Stimulated activated CD8-positive, alpha-beta memory T cell treated with anti-CD3 and anti-CD28 coated beads, Interleukin-4, amount 100 ng/mL, for 1 hour (primary cell): ENCODE data around the gene CES1.
"Not testable (repeated sequence)": the region's sequence is repeated elsewhere in the genome, so short reads cannot be mapped to it uniquely, and the experiment has no call there.

Source experiments
- DNase-seq, 2 donors: peaks; one replicate each; pipeline ENCODE4 v3.0.0-alpha.2; 2020; ENCODE audit warnings: low read depth in 2 of 2, low spot score in 1 of 2

CES1 gene

DNA sequence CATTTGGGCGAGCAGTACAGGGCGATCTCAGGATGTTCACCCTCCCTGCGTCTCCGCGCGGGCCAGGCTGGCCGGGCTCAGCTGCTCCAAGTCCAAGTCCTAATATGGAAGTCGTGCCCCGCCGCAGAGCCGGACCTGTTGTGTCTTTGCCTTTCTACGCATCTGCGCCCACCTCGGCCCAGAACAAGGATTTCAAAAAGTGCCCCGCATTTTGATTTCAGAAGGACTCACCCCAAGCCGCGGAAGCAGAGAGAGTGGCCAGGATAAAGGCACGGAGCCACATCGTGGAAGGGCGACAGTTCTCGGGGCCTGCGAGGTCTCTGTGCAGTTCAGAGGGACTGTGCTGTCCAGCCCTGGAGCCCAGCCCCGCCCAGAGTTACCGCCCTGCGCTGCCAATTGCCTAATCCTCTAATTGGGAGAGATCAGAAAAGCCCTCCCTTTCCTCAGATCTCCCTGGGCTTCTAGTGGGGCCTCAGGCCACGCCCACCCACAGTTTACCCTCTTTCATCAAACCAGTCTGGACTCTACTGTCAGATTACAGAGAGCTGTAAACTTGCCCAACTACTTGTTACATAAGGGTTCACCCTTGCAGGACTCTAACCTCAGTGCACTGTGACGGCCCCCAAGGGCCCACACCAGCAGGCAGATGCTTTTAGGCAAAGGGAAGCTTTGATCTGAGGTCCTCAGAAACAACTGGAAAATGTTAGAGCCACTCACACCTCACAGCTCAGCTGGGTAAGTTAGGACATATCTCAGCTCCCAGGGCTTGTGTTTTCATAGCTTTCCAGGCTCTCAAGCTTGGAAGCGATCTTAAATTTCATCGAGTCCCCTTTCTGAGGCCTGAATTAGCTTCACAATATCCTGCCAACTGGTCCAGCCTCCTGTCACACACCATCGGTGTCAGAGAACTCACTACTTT, at the start of gene CES1:
TSS of gene CES1 (minus strand) at position 324 of the 919 bp plus-strand sequence. CDS start at position 283, 41 bp downstream.
- DNase-seq: no peak

DNA sequence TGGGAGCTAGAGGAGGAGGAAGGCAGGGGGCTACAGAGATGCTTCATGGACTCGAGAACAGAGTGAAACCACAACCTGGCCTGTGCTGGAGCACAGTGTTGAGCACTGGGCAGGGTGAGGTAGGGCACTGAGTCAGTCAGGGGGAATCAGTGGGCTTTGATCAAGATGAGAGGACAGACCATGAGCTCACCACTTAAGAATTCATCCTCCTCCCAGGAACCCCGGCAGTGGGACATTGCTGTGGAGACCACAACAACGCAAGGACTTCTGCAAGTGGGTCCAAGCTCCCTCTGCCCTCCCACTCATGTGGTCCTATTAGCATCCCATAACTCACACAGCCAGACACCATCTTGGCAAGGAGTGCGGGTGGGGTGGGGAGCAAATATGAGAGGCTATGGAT, 44.0 kb upstream of the CES1 start:
- DNase-seq: no peak

DNA sequence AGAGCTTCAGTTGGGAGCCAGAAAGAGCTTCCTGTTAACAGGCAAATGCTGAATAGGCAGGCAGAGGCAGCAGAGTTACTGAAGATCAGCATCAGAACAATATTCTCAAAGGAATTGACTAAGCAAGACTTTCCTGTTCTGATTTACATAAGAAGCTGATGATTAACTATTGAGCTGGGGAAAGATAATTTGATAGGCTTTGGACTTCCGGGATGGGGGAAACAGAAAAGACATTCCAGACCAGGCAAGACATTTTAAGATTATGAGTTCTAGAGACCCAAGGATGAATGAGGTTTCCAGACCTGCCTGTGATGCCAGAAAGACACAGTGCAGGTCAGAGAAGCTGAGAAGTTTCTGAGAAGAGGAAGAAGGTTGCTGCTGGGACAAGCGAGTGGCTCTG, 42.4 kb upstream of the CES1 start, which contains the start of gene CES5A:
TSS of gene CES5A (minus strand) at position 101 of the 400 bp plus-strand sequence. CDS start 152 bp downstream, outside the sequence.
- DNase-seq: no peak

DNA sequence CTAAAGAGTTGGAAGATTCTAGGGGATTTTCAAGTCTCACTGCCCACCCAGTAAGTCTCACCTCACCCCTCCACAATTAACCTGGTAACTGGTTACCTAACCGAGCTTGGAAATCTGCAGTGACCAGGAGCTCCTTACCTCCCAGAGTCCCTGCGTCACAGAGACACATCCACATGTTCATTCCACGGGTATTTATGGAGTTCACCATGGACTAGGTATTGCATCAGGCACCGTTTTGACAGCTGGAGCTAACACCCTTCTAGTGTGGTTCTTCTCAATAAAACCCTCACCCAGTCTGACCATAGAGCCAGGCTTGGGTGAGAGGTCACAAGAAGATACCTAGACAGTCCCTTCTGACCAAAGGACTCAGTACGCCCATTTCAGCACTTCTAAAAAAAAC, 40.2 kb upstream of the CES1 start:
- no peak for DNase-seq

DNA sequence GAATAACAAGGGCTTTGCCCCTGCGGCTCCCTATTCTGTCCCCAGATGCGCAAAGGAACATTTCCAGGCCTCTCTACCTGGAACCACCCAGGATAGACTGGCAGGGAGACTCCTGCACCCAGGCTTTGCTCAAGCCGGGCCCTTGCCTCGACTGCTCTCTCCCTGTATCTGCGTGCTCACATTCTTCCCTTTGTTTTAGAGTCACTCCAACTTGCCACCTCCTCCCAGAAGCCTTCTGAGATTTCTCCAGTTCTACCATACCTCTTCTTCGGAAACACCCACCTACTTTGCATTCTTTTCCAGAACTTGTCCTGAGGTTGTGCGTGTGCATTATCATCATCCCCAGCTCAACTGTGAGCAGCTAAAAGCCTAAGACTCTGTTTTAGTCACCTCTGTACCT, 39.2 kb upstream of the CES1 start:
- no peak for DNase-seq

DNA sequence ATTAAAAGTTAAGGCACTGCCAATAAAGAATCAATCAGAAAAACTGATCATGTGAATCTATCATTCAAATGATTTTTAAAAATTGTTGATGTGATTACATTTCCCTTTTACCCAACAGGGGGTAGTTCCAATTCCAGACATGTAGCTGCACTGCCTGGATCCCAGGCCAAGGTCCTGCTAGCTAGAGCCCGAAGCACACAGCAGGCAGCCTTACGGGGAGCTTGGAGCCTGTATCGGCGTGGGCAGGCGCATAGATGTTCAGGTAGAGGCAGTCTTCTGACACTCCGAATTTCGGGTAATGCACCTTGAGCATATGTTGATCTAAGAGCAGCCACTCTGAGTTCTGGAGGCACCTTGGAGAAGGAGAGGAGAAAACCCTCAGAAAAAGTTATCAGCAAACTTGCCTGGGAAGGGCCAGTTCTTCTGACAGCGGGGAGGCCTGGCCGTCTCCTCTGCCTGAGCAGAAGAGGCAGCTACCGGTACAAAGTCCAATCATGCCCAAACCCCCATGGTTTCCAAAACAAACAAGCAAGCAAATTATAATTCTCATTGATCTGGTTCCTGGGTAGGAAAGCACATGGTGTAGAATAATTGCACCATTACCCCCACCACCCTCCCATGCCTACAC, 38.6 kb upstream of the CES1 start:
- DNase-seq: no peak

DNA sequence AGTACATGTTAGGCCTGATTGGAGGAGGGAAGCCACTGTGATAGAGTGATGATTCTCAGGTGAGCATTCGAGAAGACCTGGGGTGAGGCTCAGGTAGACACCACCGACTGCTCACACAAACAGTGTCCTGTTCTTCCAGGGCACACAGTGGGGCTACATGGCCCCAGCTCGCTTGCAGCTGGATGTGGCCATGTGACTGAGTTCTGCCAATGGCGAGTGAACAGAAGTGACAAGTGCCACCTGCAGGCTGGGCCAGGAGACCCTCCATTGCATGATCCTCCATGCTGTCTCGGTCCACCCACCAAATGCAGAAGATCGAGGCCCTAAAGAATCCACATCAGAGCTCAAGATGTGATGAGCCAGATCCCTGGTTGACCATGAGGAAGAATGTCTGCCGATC, 36.1 kb upstream of the CES1 start:
- DNase-seq: no peak

DNA sequence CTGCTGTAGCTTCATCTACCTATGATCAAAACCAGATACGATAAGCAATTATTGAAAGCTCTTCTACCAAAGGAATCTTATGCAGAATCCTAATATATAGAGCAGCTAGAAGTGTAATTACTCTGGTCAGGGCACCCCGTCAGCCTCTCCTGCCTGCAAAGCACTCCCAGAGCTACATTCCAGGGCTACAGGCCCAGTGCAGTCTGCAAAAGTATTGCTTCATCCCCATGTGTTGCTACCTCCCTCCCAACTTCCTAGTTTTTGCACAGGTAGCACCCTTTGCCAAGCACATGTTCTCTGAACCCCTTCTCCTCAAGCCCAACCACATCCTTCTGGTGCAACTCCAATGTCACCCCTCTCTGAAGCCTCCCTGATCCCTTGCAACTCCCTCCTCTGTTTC, 35.2 kb upstream of the CES1 start:
- DNase-seq: no peak

DNA sequence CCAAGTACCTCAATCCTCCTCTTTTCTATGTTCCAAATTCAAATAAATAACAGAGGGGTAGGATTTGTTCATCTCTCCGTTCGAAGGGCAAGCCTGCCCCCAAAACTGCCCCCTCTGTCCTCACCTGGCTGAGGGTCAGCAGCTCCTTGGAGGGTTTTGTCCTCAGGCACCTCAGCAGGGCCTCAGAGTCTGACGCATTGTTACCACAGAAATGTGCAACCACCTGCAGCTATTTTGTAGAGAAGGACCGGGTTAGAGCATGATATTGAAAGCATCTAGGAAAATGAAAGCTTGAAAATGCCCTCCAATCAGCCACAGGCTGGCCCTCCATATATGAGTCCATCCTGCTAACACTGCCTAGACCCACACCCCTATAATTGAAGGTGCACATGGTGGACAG, 28.4 kb upstream of the CES1 start:
- DNase-seq: no peak

DNA sequence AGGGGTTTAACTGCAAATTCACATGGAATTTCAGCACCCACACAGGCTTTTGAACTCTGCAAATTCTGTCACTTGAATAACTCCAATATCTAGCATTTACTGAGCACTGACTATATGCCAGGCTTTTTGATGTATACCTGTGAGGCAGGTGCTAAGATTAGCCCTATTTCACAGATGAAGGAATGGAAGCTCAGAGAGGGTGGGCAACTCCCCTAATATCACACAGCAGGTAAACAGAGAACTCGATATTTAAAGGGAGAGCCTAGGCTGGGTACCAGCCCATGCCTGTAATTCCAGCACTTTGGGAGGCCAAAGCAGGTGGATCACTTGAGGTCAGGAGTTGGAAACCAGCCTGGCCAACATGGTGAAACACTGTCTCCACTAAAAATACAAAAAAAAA, 24.8 kb upstream of the CES1 start:
- DNase-seq: not testable (repeated sequence)

DNA sequence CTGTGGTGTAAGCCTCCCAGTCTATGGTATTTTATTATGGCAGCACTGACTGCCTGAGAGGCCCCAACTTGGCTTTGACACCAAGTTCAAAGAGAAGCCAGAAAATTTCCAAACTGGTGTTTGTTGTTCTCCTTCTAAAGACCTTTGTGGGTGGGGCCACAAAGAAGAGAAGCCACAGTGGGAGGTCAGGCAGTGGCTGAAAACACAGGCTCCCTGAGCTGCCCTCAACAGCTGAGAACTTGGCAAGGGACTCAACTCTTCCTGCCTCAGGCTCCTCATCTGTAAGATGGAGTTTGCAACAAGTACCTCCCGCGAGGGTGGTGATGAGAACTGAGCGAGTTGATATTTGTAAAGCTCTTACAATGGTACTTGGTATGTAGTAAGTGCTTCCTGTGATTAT, 24.1 kb upstream of the CES1 start:
- DNase-seq: no peak

DNA sequence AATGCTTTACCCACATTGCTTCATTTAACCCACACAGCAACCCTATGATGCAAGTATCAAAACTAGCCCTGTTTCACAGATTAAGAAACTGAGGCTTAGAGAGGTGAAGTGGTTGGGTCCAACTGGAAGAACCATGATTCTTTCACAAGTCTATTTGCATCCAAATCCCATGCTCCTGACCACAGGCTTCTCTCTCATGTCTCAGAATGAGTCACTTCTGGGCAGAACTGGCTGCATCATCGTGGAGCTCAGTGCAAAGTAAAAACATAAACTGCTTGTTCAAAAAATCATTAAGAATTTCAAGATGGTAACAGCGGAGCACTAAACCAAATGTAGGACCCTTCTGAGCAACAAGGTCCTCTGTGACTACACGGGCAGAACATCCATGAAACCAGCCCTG, 20.2 kb upstream of the CES1 start:
- DNase-seq: no peak

DNA sequence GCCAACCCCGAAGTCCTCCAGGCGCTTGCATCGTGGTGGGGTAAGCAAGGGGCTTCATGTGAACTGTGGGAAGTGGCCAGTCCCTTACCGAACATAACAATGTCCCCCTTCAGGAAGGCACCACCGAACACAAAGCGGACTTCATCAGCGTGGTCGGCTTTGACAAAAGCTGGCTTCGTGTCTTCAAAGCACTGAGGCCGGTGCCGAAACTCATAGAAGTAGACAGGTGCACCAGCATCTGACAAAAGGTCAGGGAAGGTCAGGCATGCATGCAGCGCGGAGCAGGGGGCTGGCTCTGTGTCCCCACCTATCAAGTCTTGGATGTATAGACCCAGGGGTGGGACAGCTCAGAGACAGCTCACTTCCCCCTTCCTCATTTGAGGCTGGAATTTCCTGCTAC, 16.6 kb upstream of the CES1 start:
- DNase-seq: no peak

DNA sequence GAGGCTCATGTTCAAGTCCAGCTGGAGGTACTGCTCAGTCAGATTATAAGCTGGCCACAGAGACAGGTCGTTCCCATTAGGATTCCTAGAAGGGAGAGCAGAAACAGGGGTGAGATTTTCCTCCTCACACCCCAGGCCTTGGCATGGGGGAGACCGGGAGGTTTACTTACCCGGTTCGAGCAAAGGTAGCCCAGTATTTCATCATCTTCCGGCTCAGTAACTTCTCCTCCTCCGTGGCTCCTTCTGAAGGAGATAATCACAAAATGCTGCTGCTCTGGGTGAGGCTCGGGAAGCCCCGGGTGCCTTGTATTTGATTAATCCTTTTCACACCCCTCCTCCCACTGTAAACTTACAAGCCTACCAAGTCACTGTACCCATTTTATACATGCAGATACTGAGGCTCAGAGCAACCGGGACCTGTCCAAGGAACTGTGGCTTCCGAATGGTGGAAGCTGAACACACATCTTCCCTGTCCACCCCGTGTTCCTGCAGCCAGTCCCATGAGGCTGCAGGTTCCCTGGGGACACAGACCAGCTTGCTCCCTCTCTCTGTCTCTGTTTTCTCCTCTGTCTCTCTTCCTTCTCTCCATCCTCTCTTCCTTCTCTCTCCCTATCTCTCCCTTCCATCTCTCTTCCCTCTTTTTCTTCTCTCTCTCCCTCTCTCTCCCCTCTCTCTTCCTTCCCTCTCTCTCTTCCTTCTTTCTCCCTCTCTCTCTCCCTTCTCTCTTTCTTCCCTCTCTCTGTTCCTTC, 13.9 kb upstream of the CES1 start:
- DNase-seq: no peak

DNA sequence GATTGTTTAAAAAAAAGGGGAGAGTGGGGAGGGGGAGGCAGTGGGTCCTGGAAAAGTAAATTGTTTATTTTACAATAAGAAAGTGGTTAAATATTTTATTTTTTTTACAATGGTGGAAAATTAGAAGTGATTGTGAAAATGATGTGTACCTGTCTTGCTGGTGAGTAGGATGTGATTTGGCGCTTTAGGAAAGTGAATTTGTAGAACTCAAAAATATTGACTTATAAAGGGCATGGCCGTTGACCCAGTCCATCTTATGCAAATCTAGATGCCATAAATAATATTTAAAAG, 10.2 kb upstream of the CES1 start:
- DNase-seq: no peak

DNA sequence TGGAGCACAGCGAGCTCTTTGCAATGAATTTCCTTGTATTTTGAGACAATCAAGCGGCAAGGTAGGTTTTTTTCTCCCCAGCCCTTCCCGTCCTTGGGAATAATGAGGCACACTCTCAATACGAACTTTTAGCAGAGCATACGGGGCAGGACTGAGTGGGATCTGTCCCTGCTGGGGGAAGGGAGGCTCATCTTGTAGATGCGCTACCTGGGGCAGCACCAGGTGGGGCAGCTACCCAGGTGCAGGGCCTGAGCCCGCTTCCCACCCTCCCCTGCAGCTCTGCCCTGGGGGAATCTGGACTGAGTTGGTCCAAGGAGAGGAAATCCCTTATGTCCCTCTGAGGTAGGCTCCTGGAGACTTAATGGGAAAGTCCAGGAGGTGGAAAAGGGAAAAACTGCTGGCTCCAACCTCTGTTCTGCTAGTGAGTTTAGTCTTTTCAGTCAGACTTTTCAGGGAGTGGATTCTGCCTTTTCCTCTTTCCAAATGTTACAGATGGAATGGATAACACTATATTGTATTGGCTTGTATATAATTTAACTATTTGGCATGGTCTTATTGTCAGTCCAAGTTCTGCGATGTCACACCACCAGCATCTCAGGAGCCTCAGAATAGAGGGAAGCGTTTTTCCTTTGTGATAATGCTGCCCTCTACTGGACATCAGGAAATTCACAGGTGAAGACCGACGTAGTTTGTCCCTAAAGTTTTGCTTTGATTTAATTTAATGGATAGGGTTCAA, 9.6 kb upstream of the CES1 start:
- DNase-seq: no peak

DNA sequence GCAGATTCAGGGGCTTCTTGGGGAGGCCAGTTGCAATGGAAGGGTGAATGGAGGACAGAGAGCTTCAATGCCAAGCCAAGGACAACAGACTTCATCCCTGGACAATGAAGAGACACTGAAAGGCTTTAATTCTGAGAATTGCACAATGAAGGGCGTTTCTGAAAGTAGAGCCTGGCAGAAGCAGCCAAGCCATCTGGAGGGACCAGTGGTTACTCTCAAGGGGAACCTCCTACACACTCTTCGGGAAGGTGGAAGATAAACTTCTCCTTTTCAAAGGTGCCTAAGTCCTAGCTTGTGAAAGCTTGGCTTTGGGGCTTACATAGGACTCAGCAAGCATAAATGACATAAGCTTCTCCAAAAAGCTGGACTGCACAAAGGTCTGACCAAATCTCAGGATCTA, 6.2 kb upstream of the CES1 start:
- no peak for DNase-seq

DNA sequence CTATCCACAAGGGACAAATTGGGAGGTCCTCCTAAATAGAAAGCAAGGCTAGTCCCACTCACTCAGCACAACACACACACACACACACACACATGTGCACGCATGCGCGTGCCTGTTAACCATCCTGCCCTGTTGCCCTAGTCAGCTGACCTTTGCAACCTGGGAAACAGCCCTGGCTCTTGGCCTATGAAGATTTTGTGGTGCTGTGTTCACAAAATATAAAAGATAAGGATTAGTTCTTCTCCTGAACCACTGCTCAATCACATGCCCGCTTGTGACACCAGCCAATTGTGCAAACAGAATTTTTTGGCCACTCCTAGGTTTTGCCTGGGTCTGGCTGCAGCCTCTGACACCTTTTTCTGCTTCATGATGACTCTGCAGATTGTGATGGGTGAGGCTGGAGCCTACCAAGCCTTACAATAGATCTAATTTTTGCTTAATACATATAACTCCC, 3.3 kb upstream of the CES1 start:
- DNase-seq: no peak

DNA sequence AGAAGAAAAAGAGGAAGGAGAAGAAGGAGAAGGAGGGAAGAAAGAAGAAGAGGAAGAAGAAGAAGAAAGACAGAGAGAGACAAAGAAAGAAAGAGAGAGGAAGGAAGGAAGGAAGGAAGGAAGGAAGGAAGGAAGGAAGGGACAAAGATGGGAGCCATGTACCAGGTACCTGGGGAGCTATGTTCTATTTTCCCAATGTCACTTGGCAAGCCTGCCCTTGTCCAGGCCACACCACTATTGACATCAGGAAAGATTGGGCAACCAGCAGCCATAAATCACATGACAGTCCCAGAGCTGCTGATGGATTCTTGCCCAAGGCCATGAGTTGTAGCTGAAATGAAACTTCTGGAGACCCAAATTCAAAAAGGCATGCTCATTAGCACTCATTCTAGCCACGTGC, 2.7 kb upstream of the CES1 start:
- DNase-seq: no peak

DNA sequence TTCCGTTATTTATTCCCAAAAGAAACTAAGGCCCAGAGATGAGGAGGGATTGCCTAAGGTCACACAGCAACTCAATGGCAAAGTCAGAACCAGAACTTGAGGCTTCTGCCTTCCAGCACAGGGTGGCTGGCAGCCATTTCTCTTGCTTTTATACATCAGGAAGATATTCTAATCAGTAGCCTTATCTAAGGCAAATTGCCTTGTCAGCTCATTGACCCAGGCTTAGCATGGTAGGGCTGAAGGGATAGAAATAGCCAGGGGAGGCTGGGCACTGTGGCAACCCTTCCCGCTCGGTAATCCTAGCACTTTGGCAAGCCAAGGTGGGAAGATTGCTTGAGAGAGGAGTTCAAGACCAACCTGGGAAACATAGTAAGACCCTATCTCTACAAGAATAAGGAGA, 2.3 kb upstream of the CES1 start:
- not testable (repeated sequence) for DNase-seq

DNA sequence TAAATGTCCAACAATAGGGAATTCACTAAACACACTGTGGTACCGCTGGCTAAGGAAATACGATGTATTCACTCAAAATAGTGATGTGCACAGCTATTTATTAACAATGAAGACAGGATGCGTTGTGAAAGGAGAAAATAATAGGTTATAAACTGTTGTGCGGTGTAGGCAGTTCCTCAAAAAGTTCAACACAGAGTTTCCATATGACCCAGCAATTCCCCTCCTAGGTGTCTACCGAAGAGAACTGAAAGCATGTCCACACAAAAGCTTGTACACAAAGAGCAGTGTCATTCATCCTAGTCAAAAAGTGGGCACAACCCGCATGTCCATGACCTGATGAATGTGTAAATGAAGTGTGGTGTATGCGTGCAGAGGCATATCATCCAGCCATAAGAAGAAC, 1.2 kb upstream of the CES1 start:
- no peak for DNase-seq
